Endometrial microvascular endothelial cells (primary cell): ENCODE measurements around the gene RNU11. TPM values are rescaled to one million over a fixed set of nuclear protein-coding genes. Genes with fewer than 3 reads are reported as not detected.
"Not testable (repeated sequence)": the region's sequence is repeated elsewhere in the genome, so short reads cannot be mapped to it uniquely, and the experiment has no call there.

Experiments
- in situ Hi-C: cut with HindIII; loops from 2 replicates; pipeline ENCODE4 v1.10.0; 2017; ENCODE audit warnings: low sequenced_read_pairs, low pct_unique_long_range_greater_than_20kb; ENCODE audit errors: inconsistent ontology term
- total RNA-seq: library from RNA; depleted of rRNA; stranded (reverse); fragments of >200 nt; gene quantifications from one replicate; pipeline ENCODE4 v1.2.3, GENCODE V29; 2015; ENCODE audit errors: inconsistent ontology term

The RNU11 gene
- total RNA-seq, 1 donor from 2014 or later, result not detected

DNA sequence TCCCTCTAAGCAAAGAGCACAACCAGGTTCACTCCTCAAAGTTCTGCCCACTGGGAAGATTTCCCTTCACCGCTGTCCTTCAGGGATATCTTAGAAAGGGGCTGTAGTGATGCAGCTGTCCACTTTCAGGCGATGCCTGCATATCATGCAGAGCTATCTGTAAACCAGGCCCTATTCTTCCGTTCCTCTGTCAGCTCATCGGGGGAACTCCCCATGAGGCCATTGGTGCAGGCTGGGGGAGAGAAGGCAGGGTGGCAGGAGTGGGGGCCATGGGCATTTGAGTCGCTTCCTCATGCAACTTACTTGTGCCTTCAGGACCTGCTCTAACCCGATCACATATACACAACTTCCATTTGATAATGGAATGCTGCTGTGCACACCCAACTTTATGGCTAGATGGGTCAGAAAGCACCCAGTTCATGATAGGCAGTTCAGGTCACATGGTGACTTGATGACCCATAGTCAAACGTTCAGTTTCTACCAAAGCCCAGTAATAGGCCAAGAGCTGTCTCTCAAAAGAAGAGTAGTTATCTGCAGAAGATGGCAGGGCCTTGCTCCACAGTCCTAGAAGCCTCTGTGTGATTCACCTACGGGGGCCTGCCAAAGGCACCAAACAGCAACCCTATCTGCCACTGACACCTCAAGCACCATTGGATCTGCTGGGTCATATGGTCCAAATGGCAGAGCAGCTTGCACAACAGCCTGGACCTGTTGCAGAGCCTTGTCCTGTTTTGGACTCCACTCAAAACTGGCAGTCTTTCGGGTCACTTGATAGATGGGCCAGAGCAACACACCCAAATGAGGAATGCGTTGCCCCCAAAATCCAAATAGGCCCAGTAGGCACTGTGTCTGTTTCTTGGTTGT lies 7.3 kb downstream of the RNU11 start:
- in situ Hi-C loops, result not testable (repeated sequence)

DNA sequence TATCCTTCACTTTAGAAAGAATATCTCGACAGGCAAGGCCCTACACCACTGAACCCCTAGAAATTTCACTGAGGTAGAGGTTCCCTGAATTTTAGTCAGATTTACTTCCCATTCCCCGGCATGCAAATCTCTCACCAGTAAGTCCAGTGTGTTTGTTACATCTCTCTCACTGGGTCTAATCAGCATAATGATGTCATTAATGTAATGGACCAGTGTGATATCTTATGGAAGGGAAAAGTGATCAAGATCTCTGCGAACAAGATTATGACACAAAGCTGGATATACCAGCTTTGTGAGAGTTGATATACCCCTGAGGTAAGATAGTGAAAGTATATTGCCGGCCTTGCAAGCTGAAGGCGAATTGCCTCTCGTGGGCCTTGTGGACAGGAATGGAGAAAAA lies 7.9 kb downstream of the RNU11 start:
- in situ Hi-C loops, result no loop called here

DNA sequence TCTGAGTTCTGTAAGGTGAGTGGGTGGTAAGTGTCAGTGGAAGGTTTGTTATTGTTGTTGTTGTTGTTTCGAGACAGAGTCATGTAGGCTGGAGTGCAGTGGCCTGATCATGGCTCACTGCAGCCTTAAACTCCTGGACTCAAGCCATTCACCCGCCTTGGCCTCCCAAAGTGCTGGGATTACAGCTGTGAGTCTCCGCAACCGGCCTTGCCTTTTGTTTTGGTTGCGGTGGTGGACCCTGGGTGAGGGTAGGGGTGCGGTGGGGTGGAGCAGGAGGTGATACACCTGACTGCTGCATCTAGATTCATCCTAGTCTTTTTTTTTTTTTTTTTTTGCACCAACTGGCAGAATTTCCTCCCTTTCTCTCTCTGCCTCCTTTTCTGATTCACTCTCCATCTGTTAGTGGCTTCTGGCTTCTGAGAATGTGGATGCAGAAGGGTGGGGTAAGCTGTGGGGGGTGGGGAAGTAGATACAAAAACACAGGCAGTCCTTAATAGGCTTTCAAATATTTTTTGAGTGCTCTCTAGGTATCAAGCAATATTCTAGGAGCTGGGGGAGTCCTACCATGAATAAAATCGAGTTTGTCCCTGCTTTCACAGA lies 15.6 kb downstream of the RNU11 start:
- in situ Hi-C loops, result no loop called here

DNA sequence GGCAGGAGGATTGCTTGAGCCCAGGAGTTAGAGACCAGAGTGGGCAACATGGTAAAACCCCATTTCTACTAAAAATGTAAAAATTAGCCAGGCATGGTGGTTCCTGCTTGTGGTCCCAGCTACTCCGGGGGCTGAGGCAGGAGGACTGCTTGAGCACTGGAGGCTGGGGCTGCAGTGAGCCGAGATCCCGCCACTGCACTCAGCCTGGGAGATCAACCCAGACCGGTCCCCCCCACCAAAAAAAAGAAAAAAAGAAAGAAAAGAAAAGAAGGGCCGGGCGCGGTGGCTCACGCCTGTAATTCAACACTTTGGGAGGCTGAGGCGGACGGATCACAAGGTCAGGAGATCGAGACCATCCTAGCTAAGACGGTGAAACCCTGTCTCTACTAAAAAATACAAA lies 18.4 kb downstream of the RNU11 start:
- in situ Hi-C loops, result no loop called here

- in situ Hi-C loops, result no loop called here
Observed at GRCh38 chr1:28668191-28668955, 20.0 kb downstream of the RNU11 start, which contains the start of gene GMEB1. Gene GMEB1 (plus strand): TSS chr1:28668784. CDS start chr1:28683613, 14,829 bp downstream.

DNA sequence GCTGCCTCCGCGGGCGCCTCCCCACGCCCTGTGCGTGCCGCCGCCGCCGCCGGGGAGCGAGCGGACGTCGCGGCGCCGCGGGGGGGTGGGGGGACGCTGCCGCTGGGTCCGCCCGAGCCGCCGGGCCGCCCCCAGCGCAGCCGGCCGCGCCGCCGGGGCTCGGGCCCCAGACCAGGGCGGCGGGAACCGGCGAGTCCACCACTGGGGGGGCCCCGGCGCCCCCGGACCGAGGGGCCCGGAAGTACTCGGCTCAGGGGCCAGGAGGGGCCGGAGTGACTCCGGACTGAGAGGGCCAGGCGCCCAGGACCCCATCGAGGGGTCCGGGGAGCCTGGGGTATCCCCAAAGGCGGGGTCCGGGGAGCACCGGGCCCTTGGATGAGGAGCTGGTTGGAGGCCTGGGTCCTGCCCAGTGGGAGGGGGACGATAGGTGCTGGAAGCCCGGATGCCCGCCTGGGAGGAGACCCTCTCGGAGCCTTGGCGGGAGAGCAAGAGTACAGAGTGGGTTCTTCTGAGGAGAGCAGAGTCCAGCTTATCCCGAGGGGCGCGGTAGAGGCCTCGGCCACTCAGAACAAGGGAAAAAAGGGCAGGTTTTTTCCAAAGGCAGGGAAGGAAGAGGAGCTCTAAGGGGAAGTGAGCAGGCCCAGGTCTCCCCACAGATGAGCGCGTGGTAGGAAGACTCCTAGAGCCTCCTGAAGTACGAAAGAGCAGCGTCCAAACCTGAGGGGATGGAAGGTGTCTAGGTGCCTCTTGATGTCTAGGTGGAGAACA lies 20.7 kb downstream of the RNU11 start:
- in situ Hi-C loops, result no loop called here

GRCh38 chr1:28671254-28671780 lies 22.9 kb downstream of the RNU11 start:
- in situ Hi-C loops, result no loop called here

GRCh38 chr1:28672971-28673370 lies 24.6 kb downstream of the RNU11 start:
- in situ Hi-C loops, result not testable (repeated sequence)

GRCh38 chr1:28675924-28676257 lies 27.5 kb downstream of the RNU11 start:
- in situ Hi-C loops, result no loop called here

GRCh38 chr1:28680151-28680550 lies 31.8 kb downstream of the RNU11 start:
- in situ Hi-C loops, result no loop called here

DNA sequence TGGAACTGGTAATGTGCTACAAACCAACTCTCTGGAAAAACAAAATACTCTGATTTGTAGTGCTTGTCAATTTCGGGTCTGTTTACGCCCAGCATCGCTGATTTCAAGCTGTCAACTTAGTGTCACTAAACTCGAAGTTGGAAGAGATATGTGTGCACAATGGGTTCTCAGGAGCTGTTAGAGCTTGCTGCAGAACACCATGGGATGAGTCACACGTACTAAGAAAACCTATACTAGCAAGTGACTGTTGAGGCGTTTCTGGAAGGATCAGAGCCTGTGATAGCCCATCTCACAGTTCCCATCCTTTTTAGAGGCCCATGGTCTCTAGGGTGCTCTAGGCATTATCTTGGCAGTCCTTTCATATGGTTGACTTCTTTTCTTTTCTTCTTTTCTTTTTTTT lies 34.4 kb downstream of the RNU11 start:
- in situ Hi-C loops, result no loop called here

DNA sequence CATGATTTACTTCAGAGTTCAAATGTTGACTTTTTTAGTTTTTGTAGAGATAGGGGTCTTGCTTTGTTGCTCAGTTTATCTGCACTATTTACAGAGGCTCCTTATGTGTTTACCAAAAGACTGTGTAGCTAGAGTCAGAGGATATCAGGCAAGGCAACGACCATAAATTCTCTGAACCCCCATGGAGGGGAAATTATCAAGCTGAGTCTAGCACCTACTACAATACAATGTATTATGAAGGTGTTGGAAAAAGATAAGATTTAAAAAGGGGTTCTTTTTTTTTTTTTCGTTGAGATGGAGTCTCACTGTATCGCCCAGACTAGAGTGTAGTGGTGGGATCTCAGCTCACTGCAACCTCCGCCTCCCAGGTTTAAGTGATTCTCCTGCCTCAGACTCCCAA lies 36.5 kb downstream of the RNU11 start:
- in situ Hi-C loops, result no loop called here

GRCh38 chr1:28691627-28692026 lies 43.2 kb downstream of the RNU11 start:
- in situ Hi-C loops, result not testable (repeated sequence)

Other genes starting within 250 kb of the RNU11 start
- 87.9 TPM for gene RCC1, start 142.6 kb upstream of the RNU11 start, total RNA-seq
- gene TRNAU1AP, start 95.5 kb upstream of the RNU11 start, total RNA-seq, result 40.3 TPM
- 3.1 TPM for gene RAB42, start 56.3 kb upstream of the RNU11 start, total RNA-seq
- gene TAF12, start 5.5 kb upstream of the RNU11 start, total RNA-seq, result 27.8 TPM
- gene GMEB1, start 20.2 kb downstream of the RNU11 start, total RNA-seq, result 8.0 TPM
- 66.2 TPM for gene YTHDF2, start 88.3 kb downstream of the RNU11 start, total RNA-seq
- gene OPRD1, start 163.6 kb downstream of the RNU11 start, total RNA-seq, result not detected